IMR-90 (cell line): ENCODE data around the gene KRTAP10-3. TPM values are rescaled to one million over a fixed set of nuclear protein-coding genes. Genes with fewer than 3 reads are reported as not detected.

Source experiments
- ATAC-seq: fragments of 200-7000 bp; cut with Tn5 transposase; 2 replicates; pipeline ENCODE4 v1.9.1; 2020; ENCODE audit warnings: low read depth, mild to moderate bottlenecking, moderate library complexity
- BruUV-seq: library from RNA; stranded (reverse); fragments of 400-500 nt; replicated peaks from 2 replicates; lab custom pipeline; 2021; lab: Mats Ljungman, UMichigan
- CTCF ChIA-PET: fragments of 300-600 bp; formaldehyde crosslinking; extraction: SDS; loops from one replicate; lab custom pipeline; 2021; ENCODE audit warnings: antibody characterized with exemption; lab: Yijun Ruan, JAX
- POLR2A ChIA-PET: fragments of 300-600 bp; sonication (Branson Sonifier 250); formaldehyde crosslinking; loops from one replicate; lab custom pipeline; 2022; ENCODE audit warnings: antibody characterized with exemption; ENCODE audit not compliant: unreplicated experiment; lab: Charles Lee
- DNase-seq: peaks from one replicate; pipeline ENCODE4 v3.0.0; 2013
- H2AFZ ChIP-seq: replicated peaks from 2 replicates; pipeline ENCODE3; 2013; ENCODE audit warnings: low read length, mild to moderate bottlenecking; ENCODE audit not compliant: poor library complexity
- H2AK5ac ChIP-seq: 2 replicates; pipeline ENCODE4 v1.6.1; 2013; ENCODE audit warnings: low read depth, low read length, inconsistent platforms
- H2AK9ac ChIP-seq: replicated peaks from 2 replicates; pipeline ENCODE3; 2013; ENCODE audit warnings: mild to moderate bottlenecking, low read depth, low read length, moderate library complexity; ENCODE audit not compliant: poor library complexity
- H2BK120ac ChIP-seq: 2 replicates; pipeline ENCODE4 v1.6.1; 2013; ENCODE audit warnings: low read depth, low read length, inconsistent platforms
- H2BK15ac ChIP-seq: 3 replicates; pipeline ENCODE4 v1.6.1; 2013; ENCODE audit warnings: low read depth, low read length, inconsistent platforms
- H2BK20ac ChIP-seq: 2 replicates; pipeline ENCODE4 v1.6.1; 2013; ENCODE audit warnings: low read depth, mild to moderate bottlenecking, inconsistent platforms, low read length, moderate library complexity
- H2BK5ac ChIP-seq: 2 replicates; pipeline ENCODE4 v1.6.1; 2013; ENCODE audit warnings: mild to moderate bottlenecking, low read depth, low read length, inconsistent platforms; ENCODE audit not compliant: poor library complexity, severe bottlenecking
- H3K14ac ChIP-seq: replicated peaks from 2 replicates; pipeline ENCODE4 v1.6.1; 2013; ENCODE audit warnings: low read depth, low read length, inconsistent platforms
- H3K18ac ChIP-seq: 2 replicates; pipeline ENCODE4 v1.6.1; 2013; ENCODE audit warnings: low read depth, low read length, control low read depth
- H3K23ac ChIP-seq: 2 replicates; pipeline ENCODE4 v1.6.1; 2013; ENCODE audit warnings: low read depth, low read length, inconsistent platforms
- H3K27ac ChIP-seq: 2 replicates; pipeline ENCODE4 v1.5.1; 2013; ENCODE audit warnings: mild to moderate bottlenecking, control low read depth, low read length; ENCODE audit not compliant: insufficient read depth
- H3K27me3 ChIP-seq: 2 replicates; pipeline ENCODE4 v1.6.1; 2013; ENCODE audit warnings: low read length; ENCODE audit not compliant: control insufficient read depth, insufficient read depth
- H3K36me3 ChIP-seq: 2 replicates; pipeline ENCODE4 v1.6.1; 2013; ENCODE audit warnings: low read length, mixed read lengths; ENCODE audit not compliant: control insufficient read depth, insufficient read depth
- H3K4ac ChIP-seq: 2 replicates; pipeline ENCODE4 v1.6.1; 2013; ENCODE audit warnings: low read depth, low read length, inconsistent platforms
- H3K4me1 ChIP-seq: 2 replicates; pipeline ENCODE4 v1.6.1; 2013; ENCODE audit warnings: low read length, mixed read lengths; ENCODE audit not compliant: control insufficient read depth, insufficient read depth
- H3K4me2 ChIP-seq: 2 replicates; pipeline ENCODE4 v1.6.1; 2013; ENCODE audit warnings: low read depth, mild to moderate bottlenecking, control low read depth, low read length, moderate library complexity
- H3K4me3 ChIP-seq: 2 replicates; pipeline ENCODE4 v1.5.1; 2013; ENCODE audit warnings: low read depth, mild to moderate bottlenecking, control low read depth, low read length, moderate library complexity; ENCODE audit not compliant: insufficient read depth
- H3K56ac ChIP-seq: 2 replicates; pipeline ENCODE4 v1.6.1; 2013; ENCODE audit warnings: low read length, inconsistent platforms; ENCODE audit not compliant: insufficient read depth; ENCODE audit errors: extremely low read depth
- H3K79me1 ChIP-seq, 2 experiments: 2 replicates each; pipeline ENCODE4 v1.6.1; 2013; ENCODE audit warnings: low read length in 2 of 2, inconsistent platforms in 1 of 2, low read depth in 1 of 2
- H3K9ac ChIP-seq: 2 replicates; pipeline ENCODE4 v1.6.1; 2013; ENCODE audit warnings: low read depth, low read length, control low read depth
- H3K9me1 ChIP-seq: 2 replicates; pipeline ENCODE4 v1.6.1; 2013; ENCODE audit warnings: low read length, inconsistent platforms; ENCODE audit not compliant: insufficient read depth
- H3K9me3 ChIP-seq: 2 replicates; pipeline ENCODE4 v1.6.1; 2013; ENCODE audit warnings: low read length; ENCODE audit not compliant: control insufficient read depth, insufficient read depth
- H4K20me1 ChIP-seq: 2 replicates; pipeline ENCODE4 v1.6.1; 2013; ENCODE audit warnings: low read length, inconsistent platforms; ENCODE audit not compliant: insufficient read depth
- H4K5ac ChIP-seq: 2 replicates; pipeline ENCODE4 v1.6.1; 2013; ENCODE audit warnings: mild to moderate bottlenecking, low read depth, low read length, control low read depth
- H4K8ac ChIP-seq, 2 experiments: 2 replicates each; pipeline ENCODE4 v1.6.1; 2013; ENCODE audit warnings: low read depth in 2 of 2, low read length in 2 of 2, control low read depth in 1 of 2, inconsistent platforms in 1 of 2
- H4K91ac ChIP-seq: 2 replicates; pipeline ENCODE4 v1.6.1; 2013; ENCODE audit warnings: low read depth, low read length, inconsistent platforms; ENCODE audit not compliant: insufficient read depth
- BHLHE40 ChIP-seq: fragments of 150-350 bp; IDR thresholded peaks from 2 replicates; pipeline ENCODE4 v1.6.1; 2016; ENCODE audit warnings: mild to moderate bottlenecking, low read depth, low read length
- CEBPB ChIP-seq: IDR thresholded peaks from 2 replicates; pipeline ENCODE4 v1.6.1; 2012; ENCODE audit warnings: low read depth, low read length, improper control_type of control experiment
- CHD1 ChIP-seq: IDR thresholded peaks from 2 replicates; pipeline ENCODE4 v1.6.1; 2012; ENCODE audit warnings: low read depth, low read length, improper control_type of control experiment
- FOS ChIP-seq: fragments of 150-350 bp; IDR thresholded peaks from 2 replicates; pipeline ENCODE4 v1.6.1; 2016; ENCODE audit warnings: low read depth, low read length
- MAFK ChIP-seq: IDR thresholded peaks from 2 replicates; pipeline ENCODE4 v1.6.1; 2012; ENCODE audit warnings: low read depth, low read length, improper control_type of control experiment
- MAZ ChIP-seq: IDR thresholded peaks from 2 replicates; pipeline ENCODE4 v1.6.1; 2012; ENCODE audit warnings: low read depth, mild to moderate bottlenecking, low read length, improper control_type of control experiment, moderate library complexity, borderline replicate concordance
- MXI1 ChIP-seq: IDR thresholded peaks from 2 replicates; pipeline ENCODE4 v1.6.1; 2012; ENCODE audit warnings: low read depth, mild to moderate bottlenecking, low read length, moderate library complexity, borderline replicate concordance
- NFE2L2 ChIP-seq: fragments of 150-350 bp; IDR thresholded peaks from 2 replicates; pipeline ENCODE4 v1.6.1; 2016; ENCODE audit warnings: low read depth, mild to moderate bottlenecking, low read length
- POLR2A ChIP-seq: IDR thresholded peaks from 2 replicates; pipeline ENCODE4 v1.6.1; 2012; ENCODE audit warnings: mild to moderate bottlenecking, low read depth, low read length
- RAD21 ChIP-seq: IDR thresholded peaks from 2 replicates; pipeline ENCODE4 v1.6.1; 2012; ENCODE audit warnings: low read length, improper control_type of control experiment
- RCOR1 ChIP-seq: IDR thresholded peaks from 2 replicates; pipeline ENCODE4 v1.6.1; 2012; ENCODE audit warnings: mild to moderate bottlenecking, low read length, improper control_type of control experiment; ENCODE audit not compliant: insufficient replicate concordance
- RFX5 ChIP-seq: IDR thresholded peaks from 2 replicates; pipeline ENCODE4 v1.8.0; 2012; ENCODE audit warnings: low read depth, mild to moderate bottlenecking, low read length, moderate library complexity
- SMC3 ChIP-seq: fragments of 150-350 bp; IDR thresholded peaks from 2 replicates; pipeline ENCODE4 v1.6.1; 2016; ENCODE audit warnings: low read depth, mild to moderate bottlenecking, antibody characterized with exemption, low read length, moderate library complexity
- WGBS, 2 experiments: methylation state at CpG; one replicate each; pipeline versions ENCODE4 v1.1.5 to v1.1.7; 2013; ENCODE audit warnings: missing lambda C conversion rate in 2 of 2; ENCODE audit not compliant: insufficient read length in 1 of 2; ENCODE audit errors: extremely low coverage in 2 of 2; 5-methylcytosine and 5-hydroxymethylcytosine counted together
- dilution Hi-C: fragments of 300-500 bp; cut with HindIII; formaldehyde crosslinking; loops from one replicate; pipeline ENCODE4 v1.14.3; 2018; ENCODE audit warnings: low sequenced_read_pairs; ENCODE audit not compliant: unreplicated experiment
- in situ Hi-C: fragments of 300-500 bp; cut with MboI; formaldehyde crosslinking; loops from 3 replicates; pipeline ENCODE4 v1.14.3; 2019; ENCODE audit warnings: low sequenced_read_pairs, inconsistent platforms, mixed read lengths
- intact Hi-C: fragments of 100-400 bp; cut with micrococcal nuclease; formaldehyde crosslinking; loops from 2 replicates; pipeline ENCODE4 v1.10.0; 2022
- polyA plus RNA-seq, 3 experiments: library from polyadenylated mRNA; depleted of rRNA; stranded (reverse); fragments of >200 nt; gene quantifications; 2 replicates each; pipeline ENCODE4 v1.2.3, GENCODE V29; 2012; ENCODE audit warnings: low replicate concordance in 1 of 3
- total RNA-seq: library from RNA; depleted of rRNA; stranded (reverse); fragments of >200 nt; gene quantifications from 2 replicates; pipeline ENCODE4 v1.2.3, GENCODE V29; 2012
- TF ChIP-seq, protein P1 (sequence below): conservative IDR thresholded peaks from 2 replicates; pipeline ENCODE4 v1.5.1; 2012; ENCODE audit warnings: mild to moderate bottlenecking, low read depth, low read length, improper control_type of control experiment
- TF ChIP-seq, protein P2 (sequence below): fragments of 150-350 bp; IDR thresholded peaks from 2 replicates; pipeline ENCODE4 v1.6.1; 2016; ENCODE audit warnings: low read depth, mild to moderate bottlenecking, low read length, moderate library complexity, borderline replicate concordance

The KRTAP10-3 gene
- total and polyA plus RNA-seq, 2 of the 4 experiments (the other 2 are of a cell fraction) = not detected

DNA sequence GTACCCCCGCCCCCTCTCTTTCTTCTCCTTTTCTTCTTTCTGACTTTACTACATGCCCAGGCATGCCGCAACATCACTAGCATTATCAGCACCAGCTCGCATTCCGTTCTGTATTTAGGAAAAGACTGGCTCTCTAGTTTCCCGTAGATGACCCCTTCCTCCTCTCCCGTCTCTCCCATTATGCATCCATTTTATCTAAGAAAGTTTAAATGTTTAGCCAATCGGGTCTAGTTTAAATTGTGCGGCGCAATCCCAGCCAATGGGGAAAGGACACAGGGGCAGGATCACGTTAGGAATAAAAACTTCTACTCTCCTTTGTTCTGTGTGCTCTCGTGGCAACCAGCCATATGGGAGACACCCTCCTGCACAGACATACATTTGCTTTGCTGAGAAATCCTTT, 39.5 kb upstream of the KRTAP10-3 start:
- H3K27me3 ChIP-seq = peaks cover 2% of the 10 kb centered on the region; the same call in 1 of the 2 replicates
- H3K9me1 ChIP-seq = no peaks in the 10 kb centered on the region
- no peaks in the 10 kb centered on the region for H3K4me1 ChIP-seq
- WGBS, 2 experiments = 33% methylated on average over 1 of the region's 11 CpGs; no CpG with 5 or more reads in 1 of the 2 experiments
- H3K56ac ChIP-seq = no peak overlapping the region
- dilution Hi-C loops (no loop called here), in situ Hi-C loops (no loop called here), intact Hi-C loops (no loop called here)
- H3K36me3 ChIP-seq = no peaks in the 10 kb centered on the region
- POLR2A ChIA-PET = no interaction called here
- CTCF ChIA-PET = no interaction called here
- H3K23ac ChIP-seq = no peak overlapping the region
- no peak overlapping the region for H2BK120ac ChIP-seq
- no peak overlapping the region for H3K14ac ChIP-seq
- no peaks in the 10 kb centered on the region for H3K79me1 ChIP-seq
- no peak overlapping the region for H3K4ac ChIP-seq
- no peaks in the 10 kb centered on the region for H3K9me3 ChIP-seq
- H2AFZ ChIP-seq = no peak overlapping the region
- H3K9ac ChIP-seq = no peak overlapping the region
- H3K4me2 ChIP-seq = no peak overlapping the region
- H2AK5ac ChIP-seq = no peak overlapping the region
- no peak overlapping the region for H2AK9ac ChIP-seq
- no peak overlapping the region for H4K91ac ChIP-seq
- BruUV-seq = no TSS peak
- H2BK20ac ChIP-seq = no peak overlapping the region
- TF ChIP-seq MAZ = no peak
- no peak for TF ChIP-seq CHD1
- no peak for TF ChIP-seq FOS
- TF ChIP-seq RFX5 = no peak
- no peak for TF ChIP-seq MAFK
- no peak for TF ChIP-seq SMC3
- TF ChIP-seq CEBPB = no peak
- no peak for TF ChIP-seq RCOR1
- no peak for TF ChIP-seq MXI1
- no peak for TF ChIP-seq RAD21
- TF ChIP-seq, protein P1, sequence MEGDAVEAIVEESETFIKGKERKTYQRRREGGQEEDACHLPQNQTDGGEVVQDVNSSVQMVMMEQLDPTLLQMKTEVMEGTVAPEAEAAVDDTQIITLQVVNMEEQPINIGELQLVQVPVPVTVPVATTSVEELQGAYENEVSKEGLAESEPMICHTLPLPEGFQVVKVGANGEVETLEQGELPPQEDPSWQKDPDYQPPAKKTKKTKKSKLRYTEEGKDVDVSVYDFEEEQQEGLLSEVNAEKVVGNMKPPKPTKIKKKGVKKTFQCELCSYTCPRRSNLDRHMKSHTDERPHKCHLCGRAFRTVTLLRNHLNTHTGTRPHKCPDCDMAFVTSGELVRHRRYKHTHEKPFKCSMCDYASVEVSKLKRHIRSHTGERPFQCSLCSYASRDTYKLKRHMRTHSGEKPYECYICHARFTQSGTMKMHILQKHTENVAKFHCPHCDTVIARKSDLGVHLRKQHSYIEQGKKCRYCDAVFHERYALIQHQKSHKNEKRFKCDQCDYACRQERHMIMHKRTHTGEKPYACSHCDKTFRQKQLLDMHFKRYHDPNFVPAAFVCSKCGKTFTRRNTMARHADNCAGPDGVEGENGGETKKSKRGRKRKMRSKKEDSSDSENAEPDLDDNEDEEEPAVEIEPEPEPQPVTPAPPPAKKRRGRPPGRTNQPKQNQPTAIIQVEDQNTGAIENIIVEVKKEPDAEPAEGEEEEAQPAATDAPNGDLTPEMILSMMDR = no peak
- TF ChIP-seq, protein P2, sequence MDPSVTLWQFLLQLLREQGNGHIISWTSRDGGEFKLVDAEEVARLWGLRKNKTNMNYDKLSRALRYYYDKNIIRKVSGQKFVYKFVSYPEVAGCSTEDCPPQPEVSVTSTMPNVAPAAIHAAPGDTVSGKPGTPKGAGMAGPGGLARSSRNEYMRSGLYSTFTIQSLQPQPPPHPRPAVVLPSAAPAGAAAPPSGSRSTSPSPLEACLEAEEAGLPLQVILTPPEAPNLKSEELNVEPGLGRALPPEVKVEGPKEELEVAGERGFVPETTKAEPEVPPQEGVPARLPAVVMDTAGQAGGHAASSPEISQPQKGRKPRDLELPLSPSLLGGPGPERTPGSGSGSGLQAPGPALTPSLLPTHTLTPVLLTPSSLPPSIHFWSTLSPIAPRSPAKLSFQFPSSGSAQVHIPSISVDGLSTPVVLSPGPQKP = no peak
- TF ChIP-seq BHLHE40 = no peak
- no peak for TF ChIP-seq NFE2L2
- no peak for TF ChIP-seq POLR2A
- H3K27ac ChIP-seq = no peak overlapping the region
- H4K5ac ChIP-seq = no peak overlapping the region
- H2BK5ac ChIP-seq = no peak overlapping the region
- H2BK15ac ChIP-seq = no peak overlapping the region
- no peak for ATAC-seq
- H4K8ac ChIP-seq = no peak overlapping the region
- no peak for DNase-seq
- H4K20me1 ChIP-seq = no peaks in the 10 kb centered on the region
- no peak overlapping the region for H3K18ac ChIP-seq
- no peak overlapping the region for H3K4me3 ChIP-seq
